ENCODE results near the gene TBC1D9B. TPM values are rescaled to one million over a fixed set of nuclear protein-coding genes. Genes with fewer than 3 reads are reported as not detected.

TBC1D9B gene
- total RNA-seq, 4 donors from 2014 or later: 58.8 to 439 (median 212) TPM

DNA sequence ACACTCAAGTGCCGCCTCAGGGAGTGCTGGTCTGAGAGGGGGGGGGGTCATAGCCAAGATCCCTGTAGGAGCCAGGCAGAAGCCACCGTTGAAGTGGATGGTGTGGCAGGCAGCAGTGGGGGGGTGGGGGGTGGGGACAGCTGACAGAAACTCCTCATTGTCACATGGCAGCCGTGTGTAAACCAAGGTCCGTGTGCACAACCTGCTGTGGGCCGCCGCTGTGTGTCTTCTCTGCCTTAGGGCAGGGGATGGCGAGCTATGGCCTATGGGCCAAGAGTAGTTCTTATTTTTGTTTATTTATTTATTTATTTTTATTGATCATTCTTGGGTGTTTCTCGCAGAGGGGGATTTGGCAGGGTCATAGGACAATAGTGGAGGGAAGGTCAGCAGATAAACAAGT, 73.6 kb downstream of the TBC1D9B start:
- peak overlapping the region in 1 of 4 donors; percentile 9 for H3K27ac ChIP-seq
- peaks cover 0 to 60% (median 3%) of the 10 kb centered on the region in 3 donors for H3K4me1 ChIP-seq
- whole genome bisulfite sequencing, 2 donors (ENCODE audit: low coverage in 1 of 2): 100% methylated on average over 3 of the region's 8 CpGs; no CpG with 5 or more reads in 1 of the 2 donors
- peaks cover 0 to 98% of the 10 kb centered on the region in 2 donors for H3K36me3 ChIP-seq
- no peak for ATAC-seq
- H3K4me3 ChIP-seq: no peak overlapping the region
- TF ChIP-seq, protein P1, sequence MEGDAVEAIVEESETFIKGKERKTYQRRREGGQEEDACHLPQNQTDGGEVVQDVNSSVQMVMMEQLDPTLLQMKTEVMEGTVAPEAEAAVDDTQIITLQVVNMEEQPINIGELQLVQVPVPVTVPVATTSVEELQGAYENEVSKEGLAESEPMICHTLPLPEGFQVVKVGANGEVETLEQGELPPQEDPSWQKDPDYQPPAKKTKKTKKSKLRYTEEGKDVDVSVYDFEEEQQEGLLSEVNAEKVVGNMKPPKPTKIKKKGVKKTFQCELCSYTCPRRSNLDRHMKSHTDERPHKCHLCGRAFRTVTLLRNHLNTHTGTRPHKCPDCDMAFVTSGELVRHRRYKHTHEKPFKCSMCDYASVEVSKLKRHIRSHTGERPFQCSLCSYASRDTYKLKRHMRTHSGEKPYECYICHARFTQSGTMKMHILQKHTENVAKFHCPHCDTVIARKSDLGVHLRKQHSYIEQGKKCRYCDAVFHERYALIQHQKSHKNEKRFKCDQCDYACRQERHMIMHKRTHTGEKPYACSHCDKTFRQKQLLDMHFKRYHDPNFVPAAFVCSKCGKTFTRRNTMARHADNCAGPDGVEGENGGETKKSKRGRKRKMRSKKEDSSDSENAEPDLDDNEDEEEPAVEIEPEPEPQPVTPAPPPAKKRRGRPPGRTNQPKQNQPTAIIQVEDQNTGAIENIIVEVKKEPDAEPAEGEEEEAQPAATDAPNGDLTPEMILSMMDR (IDR thresholded peaks at IDR 0.05): no peak
- TF ChIP-seq POLR2AphosphoS5 (IDR thresholded peaks at IDR 0.05) (no peak), EP300 (IDR thresholded peaks at IDR 0.05) (no peak), POLR2A (IDR thresholded peaks at IDR 0.05) (no peak)
- H3K9me3 ChIP-seq: no peaks in the 10 kb centered on the region
- no peaks in the 10 kb centered on the region for H3K27me3 ChIP-seq

DNA sequence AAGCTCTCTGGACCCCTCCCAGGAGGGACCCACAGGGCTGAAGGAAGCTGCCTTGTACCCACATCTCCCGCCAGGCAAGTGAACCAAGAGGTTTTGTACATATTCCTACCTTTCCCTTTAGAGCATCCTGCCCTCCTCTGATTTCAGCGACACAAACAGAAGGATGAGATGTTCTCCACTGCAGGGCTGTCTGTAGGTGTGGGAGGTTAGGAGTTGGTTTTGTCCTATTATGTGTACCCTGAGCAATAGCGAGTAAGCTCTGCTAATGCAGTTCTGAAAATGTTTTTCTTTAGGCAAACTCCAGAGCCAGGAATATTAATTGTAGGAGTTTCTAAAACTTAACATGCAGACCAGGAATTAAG, 74.0 kb downstream of the TBC1D9B start:
- 95 to 100% methylated on average over 1 to 2 of the region's 3 CpGs for WGBS, 2 donors (ENCODE audit: low coverage in 1 of 2)
- Histone ChIP-seq H3K9me3 (no peaks in the 10 kb centered on the region), H3K4me1 (peaks cover 0 to 64% (median 3%) of the 10 kb centered on the region in 3 donors), H3K36me3 (peaks cover 0 to 98% of the 10 kb centered on the region in 2 donors), H3K27me3 (no peaks in the 10 kb centered on the region), H3K27ac (peak overlapping the region in 1 of 4 donors; percentile 9), H3K4me3 (no peak overlapping the region)
- ATAC-seq: no peak
- TF ChIP-seq POLR2A (IDR thresholded peaks at IDR 0.05) (no peak), POLR2AphosphoS5 (IDR thresholded peaks at IDR 0.05) (no peak), EP300 (IDR thresholded peaks at IDR 0.05) (no peak)
- TF ChIP-seq, protein P1 (IDR thresholded peaks at IDR 0.05): no peak

DNA sequence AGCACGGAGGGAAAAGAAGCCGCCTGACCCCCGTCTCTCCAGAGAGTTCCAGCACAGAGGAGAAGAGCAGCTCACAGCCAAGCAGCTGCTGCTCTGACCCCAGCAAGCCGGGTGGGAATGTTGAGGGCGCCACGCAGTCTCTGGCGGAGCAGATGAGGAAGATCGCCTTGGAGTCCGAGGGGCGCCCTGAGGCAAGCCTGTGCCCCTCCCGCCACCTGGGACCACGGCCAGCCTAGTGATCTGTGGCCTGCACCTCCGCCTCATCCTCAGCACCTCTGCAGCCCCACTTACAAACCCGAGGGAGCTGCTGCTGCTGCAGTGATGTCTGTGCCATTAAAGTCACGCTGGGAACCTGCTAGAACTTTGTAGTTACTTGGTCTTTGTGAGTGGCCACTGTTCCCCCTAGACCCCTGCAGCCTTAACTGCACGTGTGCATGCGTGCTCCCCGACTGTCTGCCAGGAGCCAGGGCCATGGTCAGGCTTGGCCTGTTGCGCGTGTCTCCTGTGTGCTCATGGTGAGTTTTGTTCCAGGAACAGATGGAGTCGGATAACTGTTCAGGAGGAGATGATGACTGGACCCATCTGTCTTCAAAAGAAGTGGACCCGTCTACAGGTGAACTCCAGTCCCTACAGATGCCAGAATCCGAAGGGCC, 74.5 kb downstream of the TBC1D9B start:
- no peak overlapping the region for H3K4me3 ChIP-seq
- H3K27me3 ChIP-seq: no peaks in the 10 kb centered on the region
- peak overlapping the region in 1 of 4 donors; percentile 9 for H3K27ac ChIP-seq
- H3K36me3 ChIP-seq: peaks cover 0 to 98% of the 10 kb centered on the region in 2 donors
- TF ChIP-seq POLR2AphosphoS5 (IDR thresholded peaks at IDR 0.05): peak; percentile 15
- TF ChIP-seq, protein P1 (IDR thresholded peaks at IDR 0.05): no peak
- ATAC-seq: no peak
- peaks cover 0 to 69% (median 3%) of the 10 kb centered on the region in 3 donors for H3K4me1 ChIP-seq
- 60 to 92% methylated on average over 1 to 2 of the region's 23 CpGs for WGBS, 2 donors (ENCODE audit: low coverage in 1 of 2)
- no peaks in the 10 kb centered on the region for H3K9me3 ChIP-seq

DNA sequence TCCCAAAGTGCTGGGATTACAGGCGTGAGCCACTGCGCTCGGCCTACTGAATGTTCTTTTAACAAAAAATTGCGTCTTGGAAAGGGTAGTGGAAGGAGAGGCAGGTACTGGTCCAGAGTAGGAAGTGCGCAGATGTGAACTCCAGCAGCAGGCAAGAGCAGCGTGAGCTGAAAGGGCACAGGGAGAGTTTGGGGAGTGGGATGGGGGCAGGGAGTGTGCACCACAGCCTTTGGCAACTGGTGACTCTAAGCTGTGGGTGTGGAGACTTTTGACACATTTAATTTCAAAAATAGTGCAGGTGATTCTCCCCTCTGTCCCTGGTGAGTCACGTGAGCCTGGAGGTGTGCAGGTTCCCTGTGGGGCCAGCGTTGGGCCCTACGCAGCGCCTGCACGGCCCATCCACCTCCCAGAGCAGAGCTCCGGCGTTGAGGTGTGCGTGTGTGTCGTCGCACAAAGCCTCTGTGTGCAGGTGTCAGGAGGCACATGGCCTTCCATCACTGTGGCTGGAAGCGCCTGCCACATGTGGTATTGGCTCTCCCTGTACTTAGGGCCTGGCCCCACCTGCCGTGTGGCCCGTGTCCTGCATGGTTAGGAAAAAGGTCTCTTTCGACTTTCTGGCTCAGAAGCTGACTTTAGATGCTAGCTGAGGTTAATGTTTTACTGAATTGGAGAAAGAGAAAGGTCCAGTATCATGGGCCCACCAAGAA, 75.5 kb downstream of the TBC1D9B start:
- H3K27ac ChIP-seq: peak overlapping the region in 1 of 4 donors; percentile 14
- no peaks in the 10 kb centered on the region for H3K27me3 ChIP-seq
- H3K9me3 ChIP-seq: no peaks in the 10 kb centered on the region
- H3K36me3 ChIP-seq: peaks cover 0 to 98% of the 10 kb centered on the region in 2 donors
- peaks cover 0 to 79% (median 3%) of the 10 kb centered on the region in 3 donors for H3K4me1 ChIP-seq
- no peak for ATAC-seq
- no peak overlapping the region for H3K4me3 ChIP-seq
- WGBS, 2 donors (ENCODE audit: low coverage in 1 of 2): 87 to 100% methylated on average over 1 to 11 of the region's 20 CpGs
- TF ChIP-seq, protein P1 (IDR thresholded peaks at IDR 0.05): no peak
- TF ChIP-seq EP300 (IDR thresholded peaks at IDR 0.05): no peak
- no peak for TF ChIP-seq POLR2AphosphoS5 (IDR thresholded peaks at IDR 0.05)
- no peak for TF ChIP-seq POLR2A (IDR thresholded peaks at IDR 0.05)

Measured in gastroesophageal sphincter (tissue), 4 donors.